HG03064 (cell line): ENCODE results near the gene MLKL.
"Not testable (repeated sequence)": the region's sequence is repeated elsewhere in the genome, so short reads cannot be mapped to it uniquely, and the experiment has no call there.

Experiments
- ATAC-seq: cut with Tn5 transposase; IDR thresholded peaks from one replicate; pipeline ENCODE4 v1.9.1; 2021; ENCODE audit warnings: low read depth; ENCODE audit not compliant: unreplicated experiment

Gene MLKL

GRCh38 chr16:74711938-74712337, 11.3 kb upstream of the MLKL start:
- no peak for ATAC-seq

DNA sequence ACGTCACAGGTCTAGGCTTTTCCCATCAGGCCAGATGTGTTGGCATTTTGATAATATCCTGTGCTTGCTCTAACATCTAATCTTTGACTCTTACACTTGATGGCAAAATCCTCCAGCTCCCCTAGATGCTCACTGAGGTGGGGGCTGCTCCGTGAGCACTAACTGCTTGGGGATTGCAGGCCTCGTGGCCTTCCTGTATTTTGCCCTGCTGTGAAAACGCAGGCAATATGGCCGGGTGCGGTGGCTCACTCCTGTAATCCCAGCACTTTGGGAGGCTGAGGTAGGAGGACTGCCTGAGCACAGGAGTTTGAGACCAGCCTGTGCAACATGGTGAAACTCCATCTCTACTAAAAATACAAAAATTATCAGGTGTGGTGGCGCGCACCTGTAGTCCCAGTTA, 9.7 kb upstream of the MLKL start:
- no peak for ATAC-seq

GRCh38 chr16:74709441-74709877, 8.8 kb upstream of the MLKL start:
- ATAC-seq = no peak

DNA sequence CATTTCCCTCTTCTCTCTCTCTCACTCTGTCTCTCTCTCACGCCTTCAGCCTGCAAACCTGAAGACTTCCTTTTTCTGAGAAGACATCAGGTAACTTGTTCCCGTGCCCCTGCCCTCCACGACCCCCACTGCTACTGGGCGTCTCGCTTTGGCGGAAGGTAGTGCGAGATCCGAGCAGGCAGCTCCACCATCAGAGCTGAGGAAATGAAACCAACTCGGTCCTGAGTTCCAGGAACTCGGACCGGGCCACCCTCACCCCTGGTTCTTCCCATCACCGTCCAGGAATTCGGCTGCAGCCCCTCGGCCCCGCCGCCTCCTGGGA, 585 bp downstream of the MLKL start:
- ATAC-seq = peak; percentile 21

DNA sequence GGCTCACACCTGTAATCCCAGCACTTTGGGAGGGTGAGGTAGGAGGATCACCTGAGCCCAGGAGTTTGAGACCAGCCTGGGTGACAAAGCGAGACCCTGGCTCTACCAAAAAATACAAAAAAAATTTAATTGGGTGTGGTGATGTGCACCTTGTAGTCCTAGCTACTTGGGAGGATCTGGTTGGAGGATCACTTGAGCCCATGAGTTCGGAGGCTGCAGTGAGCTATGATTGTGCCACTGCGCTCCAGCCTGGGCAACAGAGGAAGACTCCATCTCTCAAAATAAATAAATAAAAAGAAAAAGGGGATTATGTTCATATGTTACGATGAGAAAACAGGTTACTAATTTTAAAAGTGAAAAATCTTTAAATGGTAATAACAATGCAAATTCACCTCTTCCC, 996 bp downstream of the MLKL start:
- ATAC-seq = no peak

DNA sequence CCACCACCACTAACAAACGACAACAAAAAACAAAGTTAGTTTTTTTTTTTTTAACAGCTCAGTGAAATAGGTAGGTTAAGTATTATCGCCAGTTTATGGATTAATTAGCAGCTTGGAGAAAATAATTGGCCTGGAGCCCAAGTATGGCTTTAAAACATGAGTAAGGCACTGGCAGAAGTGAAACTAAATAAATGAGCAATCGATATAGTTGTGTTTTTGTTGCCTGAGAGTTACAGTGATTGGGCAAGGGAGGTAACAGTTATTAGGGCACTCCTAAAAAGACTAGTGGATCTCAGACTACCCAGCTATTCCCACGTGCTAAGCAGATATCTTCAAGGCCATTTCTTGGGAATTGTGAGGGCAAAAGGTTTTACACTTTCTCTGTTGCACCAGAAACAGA, 2.4 kb downstream of the MLKL start:
- ATAC-seq = no peak

GRCh38 chr16:74695450-74696422, 4.9 kb downstream of the MLKL start:
- peak; percentile 81 for ATAC-seq

- ATAC-seq = no peak
Measured at GRCh38 chr16:74691093-74691855, 9.4 kb downstream of the MLKL start.

- no peak for ATAC-seq
Measured at GRCh38 chr16:74682556-74682955, 18.1 kb downstream of the MLKL start.

DNA sequence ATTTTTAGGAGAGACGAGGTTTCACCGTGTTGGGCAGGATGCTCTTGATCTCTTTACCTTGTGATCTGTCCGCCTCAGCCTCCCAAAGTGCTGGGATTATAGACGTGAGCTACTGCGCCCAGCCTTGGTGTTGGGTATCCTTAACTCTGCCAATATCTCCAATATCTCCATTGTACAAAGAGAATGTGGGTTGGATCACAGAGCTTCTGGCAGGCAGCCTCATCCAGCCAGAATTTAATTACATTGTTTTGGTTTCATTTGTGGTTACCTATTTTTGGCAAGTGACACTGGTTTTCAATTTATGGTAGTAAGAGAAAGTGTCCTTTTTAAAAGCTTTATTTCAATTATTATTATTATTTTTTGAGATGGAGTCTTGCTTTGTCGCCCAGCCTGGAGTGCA, 20.0 kb downstream of the MLKL start:
- ATAC-seq = no peak

DNA sequence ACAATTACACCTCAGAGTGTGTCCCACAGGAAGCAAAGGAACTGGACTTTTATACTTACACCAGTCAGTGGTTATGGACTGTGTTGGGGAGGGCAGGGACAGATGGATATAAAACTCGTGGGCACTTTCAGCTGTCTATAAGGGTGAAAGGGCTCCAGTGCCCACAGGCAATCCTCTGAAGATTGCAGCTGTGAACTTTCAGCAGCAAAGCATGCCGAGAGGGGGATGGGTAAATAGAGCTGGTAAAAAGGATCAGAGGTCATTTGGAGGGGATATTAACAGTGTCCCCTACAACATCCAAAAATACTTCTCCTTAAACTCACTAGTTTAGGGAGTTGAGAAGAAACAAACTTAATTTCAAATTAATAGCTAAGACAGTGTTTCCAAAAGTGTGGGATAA, 20.7 kb downstream of the MLKL start:
- ATAC-seq = no peak

- no peak for ATAC-seq
Measured at GRCh38 chr16:74677868-74678267, 22.8 kb downstream of the MLKL start.

DNA sequence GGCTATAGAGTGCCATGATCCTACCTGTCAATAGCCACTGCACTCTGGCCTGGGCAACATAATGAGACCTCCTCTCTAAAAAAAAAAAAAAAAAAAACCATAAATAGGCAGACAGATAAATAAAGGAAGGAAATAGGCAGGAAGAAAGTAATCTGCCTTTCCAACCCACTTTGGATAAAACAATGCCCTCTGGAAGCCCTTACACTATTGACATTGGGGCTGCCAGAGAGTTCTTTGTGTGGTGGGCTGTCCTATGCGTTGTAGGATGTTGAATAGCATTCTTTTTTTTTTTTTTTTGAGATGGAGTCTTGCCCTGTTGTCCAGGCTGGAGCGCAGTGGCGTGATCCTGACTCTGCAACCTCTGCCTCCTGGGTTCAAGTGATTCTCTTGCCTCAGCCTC, 26.8 kb downstream of the MLKL start:
- no peak for ATAC-seq

GRCh38 chr16:74668877-74669276, 31.8 kb downstream of the MLKL start:
- not testable (repeated sequence) for ATAC-seq

GRCh38 chr16:74667255-74667700, 33.4 kb downstream of the MLKL start:
- ATAC-seq = no peak

DNA sequence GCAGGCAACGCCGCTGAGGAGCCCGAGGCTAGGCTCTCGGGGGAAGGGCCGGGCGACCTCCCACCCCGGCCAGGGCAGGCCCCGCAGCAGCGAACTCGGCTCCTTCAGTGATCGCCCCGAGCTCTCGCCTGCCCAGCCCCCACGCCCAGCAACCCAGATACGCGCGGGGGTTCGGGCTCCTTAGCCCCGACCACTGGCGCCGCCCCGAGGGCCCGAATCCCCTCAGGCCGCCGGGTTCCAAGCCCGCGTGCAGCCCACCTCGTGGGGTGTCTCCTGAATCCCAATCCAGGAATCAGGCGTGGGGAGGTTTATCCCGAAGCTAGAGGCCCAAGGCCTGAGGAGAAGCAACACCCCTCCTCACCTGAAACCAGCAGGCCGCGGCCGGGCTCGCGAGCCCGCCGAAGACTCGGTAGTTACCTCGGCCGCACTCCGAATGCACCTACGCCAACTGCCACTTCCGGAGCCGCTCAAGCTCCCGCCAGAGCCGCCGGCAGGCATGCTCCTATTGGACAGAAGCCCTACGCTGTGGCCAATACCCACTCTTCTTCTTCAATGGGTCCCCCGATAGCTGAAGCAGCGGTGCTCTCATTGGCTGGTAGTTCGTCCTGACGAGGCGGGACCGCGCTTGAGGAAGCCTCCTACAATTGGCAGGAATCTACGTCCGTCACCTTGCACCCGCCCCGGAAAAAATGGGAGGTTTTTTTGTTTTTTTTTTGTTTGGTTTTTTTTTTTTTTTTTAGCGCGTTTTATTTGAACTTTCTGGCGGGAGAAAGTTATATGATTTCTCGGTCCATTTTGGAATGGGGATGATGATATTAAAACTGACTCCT, 34.0 kb downstream of the MLKL start, which contains the start of gene RFWD3:
RFWD3 (minus strand) TSS at position 453 of the 830 bp plus-strand sequence. CDS start 5,428 bp downstream, outside the sequence.
- ATAC-seq = peak; percentile 99

DNA sequence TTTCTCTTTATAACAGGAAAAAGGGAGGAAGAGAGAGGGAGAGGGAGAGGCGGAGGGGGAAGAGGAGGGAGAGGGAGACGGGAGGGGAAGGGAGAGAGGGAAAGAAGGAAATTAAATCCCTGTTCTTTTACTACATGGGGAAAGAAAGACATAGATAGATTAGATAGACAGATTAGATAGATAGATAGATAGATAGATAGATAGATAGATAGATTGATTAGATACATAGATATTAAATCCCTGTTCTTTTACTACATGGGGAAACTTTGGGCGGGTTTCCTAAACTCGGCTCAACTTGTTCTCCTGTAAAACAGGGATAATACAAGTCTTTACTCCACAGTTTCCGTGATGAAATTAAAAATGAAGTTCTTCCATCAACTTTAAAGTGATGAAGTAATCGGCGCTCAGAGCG, 34.6 kb downstream of the MLKL start:
- no peak for ATAC-seq

- ATAC-seq = no peak
Measured at GRCh38 chr16:74661064-74661463, 39.6 kb downstream of the MLKL start.

DNA sequence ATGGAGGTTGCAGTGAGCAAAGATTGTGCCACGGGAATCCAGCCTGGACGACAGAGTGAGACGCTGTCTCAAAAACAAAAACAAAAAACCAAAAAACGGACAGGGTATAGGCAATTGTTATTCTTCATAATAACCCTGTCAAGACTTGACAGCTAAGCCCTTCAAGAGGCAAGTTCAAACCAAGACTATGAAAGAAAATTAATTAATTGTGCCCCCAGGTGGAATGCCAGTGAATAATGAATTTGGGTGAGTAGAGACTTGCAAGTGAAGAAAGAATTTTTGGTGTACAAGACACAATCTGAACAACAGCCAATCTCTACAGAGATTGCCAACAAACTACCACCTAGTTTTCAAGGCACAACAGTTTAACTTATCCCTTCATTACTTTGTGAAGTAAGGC, 40.3 kb downstream of the MLKL start:
- no peak for ATAC-seq

GRCh38 chr16:74659041-74659440, 41.6 kb downstream of the MLKL start:
- ATAC-seq = no peak
